ENCODE data around the gene RXFP3. TPM values are rescaled to one million over a fixed set of nuclear protein-coding genes. Genes with fewer than 3 reads are reported as not detected.
"Not testable (repeated sequence)": the region's sequence is repeated elsewhere in the genome, so short reads cannot be mapped to it uniquely, and the experiment has no call there.

Gene RXFP3
- total and polyA plus RNA-seq, 4 experiments from 2014 or later: not detected

DNA sequence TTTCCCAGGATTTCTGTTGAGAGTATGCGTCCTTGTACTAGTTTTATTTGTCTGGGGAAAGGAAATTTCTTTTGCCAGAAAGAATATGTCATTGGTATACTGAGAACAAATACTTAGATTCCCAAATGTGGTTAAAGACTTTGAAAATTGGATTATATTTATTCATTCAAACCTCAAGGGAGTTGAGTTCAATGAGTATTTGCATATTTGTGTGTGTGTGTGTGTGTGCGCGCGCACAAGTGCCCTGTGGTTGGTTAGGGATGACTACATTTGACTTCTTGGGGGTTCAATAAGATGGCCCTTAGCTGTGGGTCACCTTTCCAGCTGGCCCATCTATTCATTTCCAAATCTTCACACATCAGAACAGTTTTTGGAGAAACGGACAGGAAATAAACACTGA is 4.9 kb downstream of the RXFP3 start:
- peaks cover 36 to 39% of the 10 kb centered on the region in 2 donors for H3K27me3 Mint-ChIP-seq
- CTCF ChIA-PET (ENCODE audit: partially characterized antibody): no interaction called here
- H3K9me3 Mint-ChIP-seq: no peaks in the 10 kb centered on the region

DNA sequence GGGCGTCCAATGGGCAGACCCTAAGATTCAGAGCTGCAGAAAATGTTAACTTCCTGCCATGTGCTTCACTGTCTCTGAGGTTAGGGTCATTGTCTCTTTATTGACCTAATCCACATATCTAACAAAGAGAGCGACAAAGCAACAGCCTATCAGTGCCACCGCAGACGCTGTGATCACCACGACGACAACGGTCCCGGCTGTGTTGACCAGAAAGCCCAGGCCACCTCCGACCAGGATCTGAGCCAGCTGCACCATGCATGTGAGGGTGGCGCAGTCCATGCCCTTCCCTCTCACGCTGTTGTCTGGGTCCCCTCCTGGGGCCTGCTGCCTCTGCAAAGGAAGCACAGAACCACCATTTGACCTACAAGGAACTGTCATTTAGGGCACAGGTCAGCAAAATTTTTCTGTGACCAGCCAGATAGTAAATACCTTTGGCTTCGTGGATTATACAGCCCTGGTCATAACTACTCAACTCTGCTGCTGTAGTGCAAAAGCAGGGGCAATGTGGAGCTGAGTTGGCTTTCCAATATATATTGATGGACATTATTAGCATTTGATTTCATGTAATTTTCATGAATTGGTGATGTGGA is 8.5 kb downstream of the RXFP3 start:
- Mint-ChIP-seq H3K4me1 (no peaks in the 10 kb centered on the region), H3K36me3 (no peaks in the 10 kb centered on the region), H3K27ac (no peak overlapping the region), H3K4me3 (no peak overlapping the region), H3K9me3 (peaks cover 0 to 4% (median 0%) of the 10 kb centered on the region in 8 donors), H3K27me3 (peaks cover 17 to 24% of the 10 kb centered on the region in 2 donors)
- H3K9me3 ChIP-seq (ENCODE audit: control insufficient read depth in 1 of 2, low read length in 2 of 2): no peaks in the 10 kb centered on the region
- no peaks in the 10 kb centered on the region for H3K36me3 ChIP-seq (ENCODE audit: insufficient read depth, low read length)
- no peaks in the 10 kb centered on the region for H3K4me1 ChIP-seq (ENCODE audit: insufficient read depth, low read length)
- CTCF ChIA-PET (ENCODE audit: partially characterized antibody): interaction anchor here (1.4 to 2.5 kb wide), 2 partner anchors 10 kb away, joined by 5 to 7 read pairs; no protein-coding TSS in a partner anchor
- intact Hi-C loops (cut with micrococcal nuclease): no loop called here
- H3K27ac ChIP-seq (ENCODE audit: low read depth, low read length): no peak overlapping the region
- no peak overlapping the region for H3K4me3 ChIP-seq (ENCODE audit: low read length in 2 of 2)
- H3K27me3 ChIP-seq (ENCODE audit: insufficient read depth, low read length): no peaks in the 10 kb centered on the region
- POLR2A ChIA-PET (ENCODE audit: partially characterized antibody): no interaction called here
- no peak for DNase-seq

More for the DNA sequence above, 4.9 kb downstream of the RXFP3 start:
- peaks cover 0 to 2% (median under 1%) of the 10 kb centered on the region in 4 donors for H3K4me1 Mint-ChIP-seq
- H3K27me3 ChIP-seq (ENCODE audit: insufficient read depth, low read length): peaks cover under 1% of the 10 kb centered on the region
- POLR2A ChIA-PET (ENCODE audit: partially characterized antibody): no interaction called here
- intact Hi-C loops (cut with micrococcal nuclease): no loop called here
- H3K4me3 Mint-ChIP-seq: no peak overlapping the region
- no peak overlapping the region for H3K4me3 ChIP-seq (ENCODE audit: low read length in 2 of 2)
- no peaks in the 10 kb centered on the region for H3K36me3 Mint-ChIP-seq
- no peaks in the 10 kb centered on the region for H3K4me1 ChIP-seq (ENCODE audit: insufficient read depth, low read length)
- no peak for DNase-seq
- H3K27ac ChIP-seq (ENCODE audit: low read depth, low read length): no peak overlapping the region
- H3K9me3 ChIP-seq (ENCODE audit: control insufficient read depth in 1 of 2, low read length in 2 of 2): no peaks in the 10 kb centered on the region
- H3K36me3 ChIP-seq (ENCODE audit: insufficient read depth, low read length): no peaks in the 10 kb centered on the region
- H3K27ac Mint-ChIP-seq: no peak overlapping the region

DNA sequence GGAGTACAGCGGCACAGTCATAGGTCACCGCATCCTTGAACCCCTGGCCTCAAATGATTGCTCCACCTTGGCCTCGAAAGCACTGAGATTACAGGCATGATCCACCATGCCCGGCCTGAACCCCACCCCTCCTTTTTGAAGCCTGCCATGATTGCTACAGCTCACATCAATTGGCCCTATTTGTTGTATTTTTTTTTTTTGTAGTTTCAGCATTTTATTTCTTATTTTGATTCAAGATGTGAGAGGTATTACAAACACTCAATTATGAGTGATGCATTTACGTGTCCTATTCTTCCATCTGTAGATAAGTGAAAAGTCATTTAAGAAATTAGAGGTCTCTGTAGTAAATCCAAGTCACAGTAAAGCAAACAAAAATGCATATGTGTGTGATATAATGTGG is 16.0 kb downstream of the RXFP3 start:
- POLR2A ChIA-PET (ENCODE audit: partially characterized antibody); H3K36me3 Mint-ChIP-seq; H3K4me3 Mint-ChIP-seq; H3K36me3 ChIP-seq (ENCODE audit: insufficient read depth, low read length); H3K27ac Mint-ChIP-seq; CTCF ChIA-PET (ENCODE audit: partially characterized antibody); H3K27me3 ChIP-seq (ENCODE audit: insufficient read depth, low read length); H3K4me1 Mint-ChIP-seq; DNase-seq; H3K27ac ChIP-seq (ENCODE audit: low read depth, low read length); H3K4me3 ChIP-seq (ENCODE audit: low read length in 2 of 2); intact Hi-C loops (cut with micrococcal nuclease); H3K9me3 ChIP-seq (ENCODE audit: control insufficient read depth in 1 of 2, low read length in 2 of 2); H3K27me3 Mint-ChIP-seq; H3K4me1 ChIP-seq (ENCODE audit: insufficient read depth, low read length): not testable (repeated sequence)
- peaks cover 0 to 17% (median 9%) of the 10 kb centered on the region in 8 donors for H3K9me3 Mint-ChIP-seq

DNA sequence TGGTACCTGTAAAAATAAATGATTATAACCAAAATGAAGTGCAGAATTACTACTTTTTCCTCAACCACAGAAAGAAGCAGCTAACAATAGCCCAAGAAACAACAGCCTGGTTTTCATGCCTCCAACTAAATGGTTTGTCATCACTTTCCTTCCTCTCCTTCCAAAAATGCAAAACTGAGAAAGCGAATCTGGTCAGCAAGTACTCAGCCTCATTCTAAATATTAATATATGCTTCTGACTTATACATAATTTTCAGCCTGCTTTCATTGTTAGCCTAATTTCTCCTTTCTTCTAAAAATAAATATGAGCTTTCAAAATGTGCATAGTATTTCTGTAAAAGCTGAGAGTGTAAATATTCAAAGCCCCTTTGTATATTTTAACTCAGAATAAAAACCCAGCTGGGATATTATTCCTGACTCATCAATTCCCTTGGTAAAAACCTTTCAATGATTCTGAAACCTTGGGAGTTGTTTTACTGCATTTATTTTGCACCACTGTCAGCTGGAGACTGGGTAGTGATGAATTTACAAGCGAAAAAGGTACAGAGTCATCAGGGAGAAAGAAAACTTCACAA is 21.5 kb downstream of the RXFP3 start:
- H3K9me3 Mint-ChIP-seq: peaks cover 0 to 15% (median 8%) of the 10 kb centered on the region in 8 donors
- H3K27ac Mint-ChIP-seq: no peak overlapping the region
- ChIA-PET POLR2A (ENCODE audit: partially characterized antibody) (no interaction called here), CTCF (ENCODE audit: partially characterized antibody) (no interaction called here)
- H3K4me3 ChIP-seq (ENCODE audit: low read length in 2 of 2): no peak overlapping the region
- H3K36me3 Mint-ChIP-seq: no peaks in the 10 kb centered on the region
- no peaks in the 10 kb centered on the region for H3K9me3 ChIP-seq (ENCODE audit: control insufficient read depth in 1 of 2, low read length in 2 of 2)
- intact Hi-C loops (cut with micrococcal nuclease): no loop called here
- no peak overlapping the region for H3K4me3 Mint-ChIP-seq
- H3K27me3 Mint-ChIP-seq: peaks cover 5 to 7% of the 10 kb centered on the region in 2 donors
- no peaks in the 10 kb centered on the region for H3K4me1 ChIP-seq (ENCODE audit: insufficient read depth, low read length)
- DNase-seq: no peak
- H3K4me1 Mint-ChIP-seq: no peaks in the 10 kb centered on the region
- H3K27me3 ChIP-seq (ENCODE audit: insufficient read depth, low read length): no peaks in the 10 kb centered on the region
- H3K36me3 ChIP-seq (ENCODE audit: insufficient read depth, low read length): no peaks in the 10 kb centered on the region
- no peak overlapping the region for H3K27ac ChIP-seq (ENCODE audit: low read depth, low read length)

DNA sequence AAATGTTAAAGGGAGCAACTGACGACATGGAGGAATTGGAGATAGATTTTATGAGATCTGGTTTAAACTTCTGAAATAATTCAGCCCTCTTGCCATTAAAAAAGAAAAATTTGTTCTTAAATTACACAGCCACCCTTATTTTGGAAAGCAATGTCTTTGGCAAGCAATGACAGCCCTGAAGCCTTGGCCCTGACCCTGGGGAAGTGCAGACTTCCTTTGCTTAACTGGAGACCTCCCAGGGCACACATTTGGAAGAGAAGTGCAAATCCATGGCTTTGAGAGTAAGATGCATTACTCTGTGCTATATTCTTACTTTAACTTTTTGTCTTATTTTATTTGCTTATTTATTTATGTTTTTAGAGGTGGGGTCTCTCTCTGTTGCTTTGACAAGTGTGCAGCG is 22.0 kb downstream of the RXFP3 start:
- intact Hi-C loops (cut with micrococcal nuclease): no loop called here
- Histone ChIP-seq H3K27ac (ENCODE audit: low read depth, low read length) (no peak overlapping the region), H3K9me3 (ENCODE audit: control insufficient read depth in 1 of 2, low read length in 2 of 2) (no peaks in the 10 kb centered on the region), H3K4me1 (ENCODE audit: insufficient read depth, low read length) (no peaks in the 10 kb centered on the region), H3K36me3 (ENCODE audit: insufficient read depth, low read length) (no peaks in the 10 kb centered on the region), H3K4me3 (ENCODE audit: low read length in 2 of 2) (no peak overlapping the region), H3K27me3 (ENCODE audit: insufficient read depth, low read length) (no peaks in the 10 kb centered on the region)
- no peak for DNase-seq
- H3K9me3 Mint-ChIP-seq: peaks cover 0 to 15% (median 8%) of the 10 kb centered on the region in 8 donors
- ChIA-PET POLR2A (ENCODE audit: partially characterized antibody) (no interaction called here), CTCF (ENCODE audit: partially characterized antibody) (no interaction called here)
- H3K4me1 Mint-ChIP-seq: no peaks in the 10 kb centered on the region
- no peak overlapping the region for H3K4me3 Mint-ChIP-seq
- no peaks in the 10 kb centered on the region for H3K36me3 Mint-ChIP-seq
- peaks cover 5 to 7% of the 10 kb centered on the region in 2 donors for H3K27me3 Mint-ChIP-seq
- H3K27ac Mint-ChIP-seq: no peak overlapping the region

DNA sequence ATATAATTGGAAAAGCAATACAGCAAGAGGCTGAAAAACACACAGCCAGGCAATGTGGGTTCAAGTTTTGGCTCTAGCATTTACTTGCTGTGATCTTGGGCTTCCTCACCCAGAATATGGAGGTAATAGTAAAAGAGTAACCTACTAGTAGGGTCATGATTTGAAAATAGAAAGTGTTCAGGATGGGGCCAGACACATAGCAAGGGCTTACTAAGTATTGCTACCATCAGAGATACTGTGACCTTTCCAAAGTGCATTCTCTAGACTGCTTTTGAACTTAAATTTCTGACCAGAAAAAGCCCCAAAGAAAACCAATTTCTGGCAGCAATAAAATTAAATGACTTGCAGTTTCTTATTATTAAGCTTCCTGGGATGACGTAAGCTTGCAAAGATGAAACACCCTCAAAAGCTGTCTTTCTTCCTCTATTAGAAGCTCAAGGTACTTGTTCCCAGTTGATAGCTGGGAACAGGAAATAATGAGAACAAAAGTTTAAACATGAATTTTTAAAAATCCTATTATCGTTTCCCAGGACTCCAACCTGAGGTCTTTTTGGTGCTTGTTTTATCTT is 28.0 kb downstream of the RXFP3 start:
- no peak overlapping the region for H3K27ac Mint-ChIP-seq
- Histone ChIP-seq H3K27ac (ENCODE audit: low read depth, low read length) (no peak overlapping the region), H3K4me3 (ENCODE audit: low read length in 2 of 2) (no peak overlapping the region), H3K27me3 (ENCODE audit: insufficient read depth, low read length) (no peaks in the 10 kb centered on the region), H3K36me3 (ENCODE audit: insufficient read depth, low read length) (no peaks in the 10 kb centered on the region), H3K4me1 (ENCODE audit: insufficient read depth, low read length) (no peaks in the 10 kb centered on the region), H3K9me3 (ENCODE audit: control insufficient read depth in 1 of 2, low read length in 2 of 2) (no peaks in the 10 kb centered on the region)
- no peak overlapping the region for H3K4me3 Mint-ChIP-seq
- intact Hi-C loops (cut with micrococcal nuclease): no loop called here
- CTCF ChIA-PET (ENCODE audit: partially characterized antibody): no interaction called here
- no peaks in the 10 kb centered on the region for H3K9me3 Mint-ChIP-seq
- H3K27me3 Mint-ChIP-seq: peaks cover 0 to 1% of the 10 kb centered on the region in 2 donors
- H3K36me3 Mint-ChIP-seq: no peaks in the 10 kb centered on the region
- no peak for DNase-seq
- POLR2A ChIA-PET (ENCODE audit: partially characterized antibody): no interaction called here
- peaks cover 4 to 16% (median 8%) of the 10 kb centered on the region in 4 donors for H3K4me1 Mint-ChIP-seq

DNA sequence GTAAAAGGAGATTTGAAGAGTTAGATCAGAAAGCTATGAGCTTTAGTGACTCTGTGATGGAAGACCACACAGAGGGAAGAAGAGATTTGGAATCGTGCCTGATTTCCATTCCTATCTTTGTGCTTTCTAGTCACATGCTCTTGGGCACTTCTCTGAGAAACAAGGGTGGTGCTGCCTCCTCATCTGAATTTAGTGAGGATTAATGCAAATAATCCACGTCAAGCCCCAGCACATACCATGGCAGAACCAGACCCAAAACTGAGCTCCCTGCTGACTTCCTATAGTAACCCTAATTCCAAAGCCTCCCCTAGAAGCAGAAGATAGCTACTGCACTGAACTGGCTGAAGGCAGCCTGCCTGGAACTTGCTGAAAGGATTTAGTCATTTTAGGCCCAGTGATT is 30.6 kb downstream of the RXFP3 start:
- Histone ChIP-seq H3K27me3 (ENCODE audit: insufficient read depth, low read length) (no peaks in the 10 kb centered on the region), H3K4me3 (ENCODE audit: low read length in 2 of 2) (no peak overlapping the region), H3K27ac (ENCODE audit: low read depth, low read length) (no peak overlapping the region), H3K9me3 (ENCODE audit: control insufficient read depth in 1 of 2, low read length in 2 of 2) (no peaks in the 10 kb centered on the region), H3K4me1 (ENCODE audit: insufficient read depth, low read length) (no peaks in the 10 kb centered on the region), H3K36me3 (ENCODE audit: insufficient read depth, low read length) (no peaks in the 10 kb centered on the region)
- CTCF ChIA-PET (ENCODE audit: partially characterized antibody): no interaction called here
- H3K27ac Mint-ChIP-seq: peak overlapping the region in 1 of 7 donors; percentile 56
- H3K36me3 Mint-ChIP-seq: no peaks in the 10 kb centered on the region
- no peaks in the 10 kb centered on the region for H3K9me3 Mint-ChIP-seq
- no peaks in the 10 kb centered on the region for H3K27me3 Mint-ChIP-seq
- POLR2A ChIA-PET (ENCODE audit: partially characterized antibody): no interaction called here
- intact Hi-C loops (cut with micrococcal nuclease): no loop called here
- no peak overlapping the region for H3K4me3 Mint-ChIP-seq
- H3K4me1 Mint-ChIP-seq: peaks cover 4 to 16% (median 8%) of the 10 kb centered on the region in 4 donors
- no peak for DNase-seq

Measured in CD4-positive, alpha-beta memory T cell (primary cell).